ENCODE results near the gene TMC1.

Gene TMC1

GRCh38 chr9:72681283-72681630 lies 159.8 kb downstream of the TMC1 start:
- no peak for DNase-seq (ENCODE audit: low read depth)

GRCh38 chr9:72684615-72685014 lies 163.2 kb downstream of the TMC1 start:
- no peak for DNase-seq (ENCODE audit: low read depth)

GRCh38 chr9:72685911-72686310 lies 164.5 kb downstream of the TMC1 start:
- DNase-seq (ENCODE audit: low read depth), result no peak

DNA sequence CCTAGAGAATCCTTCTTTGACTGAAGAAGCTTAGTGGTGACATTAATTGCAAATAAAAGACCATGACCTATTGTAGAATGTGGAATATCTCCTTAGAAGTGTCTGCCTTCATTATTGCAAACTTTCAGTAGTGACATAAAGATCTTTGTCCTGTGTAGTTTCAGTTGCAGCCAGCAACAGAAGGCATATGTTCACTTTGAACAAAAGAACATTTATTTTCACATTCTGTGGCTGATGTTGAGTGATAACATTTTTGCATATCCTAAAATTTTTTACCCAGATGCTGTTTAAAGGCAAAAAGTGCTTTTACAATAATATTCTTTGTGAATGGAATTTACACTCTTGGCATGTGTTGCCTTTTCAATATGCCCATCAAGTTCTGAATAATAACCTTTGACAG lies 165.9 kb downstream of the TMC1 start:
- DNase-seq (ENCODE audit: low read depth), result no peak

DNA sequence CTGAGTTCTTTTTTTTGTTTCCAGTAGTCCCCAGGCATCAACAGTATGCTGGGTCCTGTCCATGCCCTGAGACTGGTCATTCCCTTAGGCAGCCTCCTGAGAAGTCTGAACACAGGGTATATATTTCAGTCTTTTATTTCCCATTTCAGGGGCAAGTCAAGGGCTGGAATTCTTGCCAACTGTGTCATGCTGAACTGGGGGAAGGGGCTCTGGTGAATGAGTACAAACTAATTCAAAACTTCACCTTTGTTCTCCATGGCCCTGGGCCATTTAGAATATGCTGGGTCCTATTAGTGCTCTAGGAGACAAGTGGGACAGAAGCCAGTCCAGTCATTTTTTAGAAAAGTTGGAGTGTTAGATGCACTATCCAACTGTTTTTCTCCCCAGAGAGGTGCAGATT lies 170.3 kb downstream of the TMC1 start:
- no peak for DNase-seq (ENCODE audit: low read depth)

DNA sequence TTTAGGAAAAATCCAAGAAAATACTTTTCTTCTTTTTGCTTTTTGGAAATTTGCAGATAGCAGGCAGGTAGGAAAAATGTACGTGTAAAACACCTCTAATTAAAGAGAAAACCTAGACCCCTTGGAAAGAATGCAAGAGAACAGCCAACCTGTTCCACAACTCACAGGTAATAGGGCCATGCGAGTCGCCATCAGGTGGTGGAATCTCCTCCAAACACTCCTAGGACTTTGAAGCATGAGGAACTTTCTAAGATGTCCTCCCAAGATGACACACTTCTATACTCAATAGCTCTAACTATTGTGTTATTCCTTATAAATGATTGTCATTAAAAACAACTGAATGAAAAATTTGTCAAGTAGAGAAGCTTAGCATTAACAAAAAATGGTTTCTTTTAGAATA lies 174.0 kb downstream of the TMC1 start:
- no peak for DNase-seq (ENCODE audit: low read depth)

DNA sequence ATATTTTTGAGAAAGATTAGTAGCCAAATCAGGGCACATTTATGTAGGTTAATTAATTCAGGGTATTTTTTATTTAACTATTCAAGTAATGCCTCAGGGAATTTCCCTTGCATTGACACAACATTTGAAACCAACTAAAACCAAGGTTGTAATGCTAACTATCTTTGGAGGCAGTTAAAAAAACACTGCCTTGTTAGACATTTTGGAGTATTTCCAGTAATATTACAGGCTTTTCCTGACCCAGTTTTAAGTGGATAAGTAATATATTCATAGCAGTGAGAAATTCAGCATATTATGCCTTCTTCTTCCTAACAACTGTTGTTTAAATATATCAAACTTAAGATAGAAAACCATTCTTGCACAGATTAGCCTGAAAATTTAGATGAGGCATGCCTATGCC lies 175.1 kb downstream of the TMC1 start:
- DNase-seq (ENCODE audit: low read depth), result no peak

GRCh38 chr9:72701510-72701909 lies 180.1 kb downstream of the TMC1 start:
- no peak for DNase-seq (ENCODE audit: low read depth)

DNA sequence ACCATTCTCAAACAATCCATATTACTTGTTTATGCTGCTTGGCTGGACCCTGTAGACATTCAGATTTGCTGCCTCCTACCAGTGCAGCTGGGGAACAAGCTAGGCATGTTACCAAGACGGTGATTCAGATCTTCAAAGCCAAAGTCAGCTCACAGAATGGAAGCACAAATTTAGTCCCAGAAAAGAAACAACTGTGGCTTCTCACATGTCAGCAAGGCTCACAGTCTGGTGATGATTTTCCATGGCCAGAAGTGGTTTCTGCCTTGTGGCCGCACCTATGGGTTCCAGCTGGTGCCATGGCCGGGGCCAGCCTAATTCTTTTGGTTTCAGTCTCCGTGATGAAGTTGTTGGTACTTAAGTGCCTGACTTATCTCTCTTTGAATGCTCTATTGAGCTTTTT lies 182.2 kb downstream of the TMC1 start:
- no peak for DNase-seq (ENCODE audit: low read depth)

DNA sequence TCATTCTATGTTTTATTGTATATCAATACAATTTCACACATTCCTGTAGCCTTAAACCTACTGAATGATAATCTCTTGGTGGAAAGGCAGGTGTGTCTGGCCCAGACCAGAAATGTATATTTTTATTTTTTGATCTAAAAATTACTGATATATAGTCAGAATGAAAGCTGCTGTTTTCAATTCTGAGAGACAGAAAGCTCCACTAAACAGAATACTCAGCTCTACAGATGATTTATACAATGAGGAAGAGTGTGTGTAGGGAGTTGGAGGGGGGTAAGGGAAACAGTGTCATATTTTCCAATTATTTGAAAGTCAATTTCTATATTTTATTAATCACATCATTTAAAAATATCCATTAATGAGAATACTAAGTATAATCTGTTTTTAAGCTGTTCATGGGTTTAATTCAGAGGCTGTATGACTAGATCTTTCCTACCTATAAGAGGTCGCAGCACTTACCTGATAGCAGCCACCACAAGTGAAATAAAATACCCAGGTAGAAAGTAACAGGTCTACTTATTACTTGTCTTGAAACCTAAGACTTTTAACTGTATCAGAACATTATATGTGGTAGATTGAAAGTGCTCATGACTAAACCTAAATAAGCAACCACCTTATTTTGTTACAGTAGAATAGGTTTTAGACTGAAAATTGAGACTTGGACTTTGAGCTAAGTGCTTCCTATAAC lies 183.4 kb downstream of the TMC1 start:
- no peak for DNase-seq (ENCODE audit: low read depth)

GRCh38 chr9:72718503-72718902 lies 197.1 kb downstream of the TMC1 start:
- no peak for DNase-seq (ENCODE audit: low read depth)

DNA sequence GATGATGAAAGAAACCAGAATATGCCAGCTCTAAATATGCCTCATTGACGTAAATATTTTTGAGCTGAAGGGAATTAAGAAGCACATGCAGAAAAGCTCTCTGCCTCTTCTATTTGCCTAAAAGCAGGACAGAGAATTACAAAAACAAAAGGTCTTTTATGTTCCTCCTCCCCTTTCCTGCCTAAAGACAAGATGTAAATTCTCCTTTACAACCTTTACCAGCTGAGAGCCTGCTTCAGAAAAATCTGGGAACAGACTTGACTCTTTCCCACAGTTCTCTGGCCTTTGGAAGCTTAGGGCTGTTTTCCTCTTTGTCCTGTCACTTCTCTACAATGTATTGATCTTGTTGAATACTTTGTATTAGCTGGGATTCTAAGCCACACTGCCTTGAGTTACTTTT lies 199.7 kb downstream of the TMC1 start:
- DNase-seq (ENCODE audit: low read depth), result no peak

- no peak for DNase-seq (ENCODE audit: low read depth)
These were observed 205.5 kb downstream of the TMC1 start for GRCh38 chr9:72726947-72727346.

- DNase-seq (ENCODE audit: low read depth), result no peak
These were observed 206.8 kb downstream of the TMC1 start for GRCh38 chr9:72728031-72728770.

DNA sequence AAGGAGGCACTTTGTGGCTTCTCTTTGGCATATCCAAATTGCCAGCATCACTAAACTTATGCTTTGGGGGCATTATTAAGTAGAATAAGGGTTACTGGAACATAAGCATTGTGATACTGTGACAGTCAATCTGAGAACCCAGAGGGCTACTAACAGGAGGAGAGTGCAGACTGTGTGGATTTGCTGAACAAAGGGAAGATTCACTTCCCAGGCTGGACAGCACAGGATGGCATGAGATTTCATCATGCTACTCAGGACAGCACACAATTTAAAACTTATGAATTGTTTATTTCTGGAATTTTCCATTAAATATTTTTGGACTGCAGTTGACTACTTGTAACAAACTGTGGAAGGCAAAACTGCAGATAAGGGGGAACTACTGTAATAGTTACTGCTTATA lies 212.5 kb downstream of the TMC1 start:
- no peak for DNase-seq (ENCODE audit: low read depth)

DNA sequence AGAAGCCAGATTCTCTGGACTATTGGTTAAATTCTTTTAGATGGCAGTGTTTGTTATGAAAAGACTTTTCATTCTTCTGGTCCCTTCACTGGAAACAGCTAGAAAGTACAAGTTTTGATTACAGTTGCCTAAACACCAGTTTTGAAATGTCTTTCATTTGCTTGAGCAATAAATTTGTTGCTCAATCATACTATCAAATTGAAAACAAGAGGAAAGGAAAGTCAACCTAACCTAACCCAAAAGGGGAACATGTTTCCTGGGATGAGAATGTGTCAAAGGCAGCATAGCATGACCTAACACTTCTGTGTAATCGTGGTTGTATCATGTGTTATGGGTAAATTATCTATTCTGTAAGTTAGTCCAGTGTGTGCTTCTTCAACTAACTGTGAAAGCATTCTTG lies 213.2 kb downstream of the TMC1 start:
- DNase-seq (ENCODE audit: low read depth), result no peak

DNA sequence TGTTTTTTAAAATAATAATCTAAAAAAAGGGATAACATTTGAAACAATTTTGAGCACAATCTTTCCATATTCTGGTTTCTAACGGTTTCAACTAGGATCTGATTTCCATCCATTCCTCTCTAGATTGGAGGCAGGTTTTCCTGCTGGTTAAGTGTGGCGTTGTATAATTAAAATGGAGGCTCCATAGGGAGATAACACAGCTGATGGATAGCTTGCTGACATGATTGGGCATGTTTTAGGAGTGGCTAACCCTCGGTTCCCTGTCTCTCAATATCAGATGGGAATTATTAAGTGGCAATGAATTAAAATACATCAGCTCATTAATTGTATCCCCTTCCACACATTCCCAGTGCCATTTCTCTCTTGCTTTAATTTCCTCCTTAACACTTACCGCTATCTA lies 222.4 kb downstream of the TMC1 start:
- DNase-seq (ENCODE audit: low read depth), result no peak

DNA sequence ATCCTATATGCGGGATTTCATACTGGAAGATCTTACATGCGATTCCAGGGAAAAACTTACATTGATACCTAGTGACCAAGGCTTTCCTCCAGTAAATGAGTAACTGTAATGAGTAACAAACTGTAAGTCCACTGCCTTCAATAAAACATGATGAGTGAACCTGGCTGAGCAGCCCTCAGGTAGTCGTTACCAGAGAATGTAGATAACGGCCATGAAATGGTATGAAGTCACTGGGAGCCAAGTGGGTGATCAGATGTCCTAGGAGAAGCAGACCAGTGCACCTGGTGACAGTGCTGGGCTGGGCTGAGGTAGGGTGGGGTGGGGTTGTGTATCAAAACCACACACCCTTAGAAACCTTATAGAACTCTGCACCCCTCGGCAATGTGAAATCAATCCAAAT lies 227.9 kb downstream of the TMC1 start:
- DNase-seq (ENCODE audit: low read depth), result no peak

DNA sequence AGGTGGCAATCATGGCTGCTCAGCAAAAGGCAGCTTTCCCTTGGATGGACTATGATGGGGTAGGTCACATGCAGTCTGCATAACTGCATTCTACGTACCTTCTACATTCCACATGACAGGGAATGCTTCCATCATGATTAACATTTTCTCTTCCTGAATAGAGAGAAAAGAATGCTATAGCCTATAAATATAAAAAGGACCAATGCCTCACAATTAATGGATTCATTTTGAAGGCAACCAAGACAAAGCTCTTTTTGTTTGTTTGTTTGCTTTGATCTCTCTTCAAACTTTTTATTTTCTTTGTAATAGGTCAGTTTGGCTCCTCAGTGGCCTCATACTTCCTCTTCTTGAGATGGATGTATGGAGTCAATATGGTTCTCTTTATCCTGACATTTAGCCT lies 230.1 kb downstream of the TMC1 start:
- no peak for DNase-seq (ENCODE audit: low read depth)

- no peak for DNase-seq (ENCODE audit: low read depth)
These were observed 232.0 kb downstream of the TMC1 start for GRCh38 chr9:72753266-72753893.

DNA sequence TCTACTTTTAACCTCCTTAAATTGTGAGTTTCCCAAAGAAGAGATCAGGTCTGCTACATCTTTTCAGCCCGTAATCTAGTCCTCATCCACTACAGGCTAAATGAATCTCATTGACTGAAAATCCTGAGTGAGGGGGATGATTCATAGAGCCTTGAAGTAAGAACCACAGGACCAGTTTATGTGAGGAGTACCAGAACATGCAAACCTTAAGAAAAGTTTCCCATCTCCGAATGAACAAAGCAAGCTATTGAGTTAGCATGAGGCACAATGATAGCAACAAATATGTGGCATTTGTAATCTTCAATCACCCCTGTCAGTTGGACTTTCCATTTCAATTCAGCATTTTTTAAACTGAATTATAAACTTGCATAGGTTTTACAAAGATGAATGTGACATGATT lies 234.4 kb downstream of the TMC1 start:
- DNase-seq (ENCODE audit: low read depth), result no peak

DNA sequence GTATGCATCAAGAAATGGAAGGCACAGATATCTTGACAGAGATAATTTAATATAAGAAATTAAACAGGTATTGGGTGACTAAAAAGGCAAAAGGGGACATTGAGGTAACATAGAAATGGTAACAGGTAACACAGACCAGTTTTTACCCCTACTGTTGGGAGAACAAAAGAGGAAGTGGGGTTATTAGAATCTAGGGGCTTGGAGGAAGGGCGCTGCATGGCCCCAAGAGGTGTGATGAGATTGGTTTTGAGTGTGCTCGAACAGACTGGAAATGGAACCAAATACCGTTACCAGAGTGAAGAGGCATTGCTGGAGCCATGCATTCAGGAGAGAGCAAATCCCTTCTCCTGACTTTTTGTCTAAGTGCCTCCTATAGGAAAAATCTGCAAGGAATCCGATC lies 237.5 kb downstream of the TMC1 start:
- DNase-seq (ENCODE audit: low read depth), result no peak

- DNase-seq (ENCODE audit: low read depth), result no peak
These were observed 241.6 kb downstream of the TMC1 start for GRCh38 chr9:72763022-72763421.

GRCh38 chr9:72769546-72769945 lies 248.1 kb downstream of the TMC1 start:
- DNase-seq (ENCODE audit: low read depth), result no peak
